OCI-LY7 (cell line): Measurements from ENCODE around the gene CES2. TPM values are rescaled to one million over a fixed set of nuclear protein-coding genes. Genes with fewer than 3 reads are reported as not detected.
A peak's percentile ranks its signal among the peaks of the same experiment; 100 is the strongest.

ENCODE experiments used
- BruUV-seq: library from RNA; stranded (reverse); fragments of 400-500 nt; replicated peaks from 2 replicates; lab custom pipeline; 2021; lab: Mats Ljungman, UMichigan
- CTCF ChIA-PET: fragments of 300-600 bp; sonication (Branson Sonifier 250); formaldehyde crosslinking; loops from one replicate; lab custom pipeline; 2022; ENCODE audit warnings: antibody characterized with exemption; ENCODE audit not compliant: unreplicated experiment; lab: Charles Lee
- POLR2A ChIA-PET: fragments of 300-600 bp; sonication (Branson Sonifier 250); formaldehyde crosslinking; loops from one replicate; lab custom pipeline; 2022; ENCODE audit warnings: antibody characterized with exemption; lab: Charles Lee
- DNase-seq: peaks from one replicate; pipeline ENCODE4 v3.0.0-alpha.2; 2015; ENCODE audit warnings: low spot score
- H2AFZ ChIP-seq: fragments of 200-600 bp; sonication (generic), shearing (Covaris generic); 2 replicates; pipeline ENCODE4 v1.6.1; 2014; ENCODE audit warnings: mild to moderate bottlenecking, antibody characterized with exemption, low read length, moderate library complexity
- H3K27ac ChIP-seq: fragments of 200-600 bp; sonication (generic); 2 replicates; pipeline ENCODE4 v1.5.1; 2014; ENCODE audit warnings: mixed run types, low read depth, mild to moderate bottlenecking, moderate library complexity, low read length, inconsistent platforms; ENCODE audit not compliant: poor library complexity, severe bottlenecking
- H3K36me3 ChIP-seq: fragments of 200-600 bp; sonication (generic); 2 replicates; pipeline ENCODE4 v1.6.1; 2014; ENCODE audit warnings: mild to moderate bottlenecking, antibody characterized with exemption, low read length, moderate library complexity, mixed read lengths; ENCODE audit not compliant: insufficient read depth
- H3K4me1 ChIP-seq: fragments of 200-600 bp; sonication (generic); 2 replicates; pipeline ENCODE4 v1.5.1; 2014; ENCODE audit warnings: mild to moderate bottlenecking, low read length; ENCODE audit not compliant: insufficient read depth, poor library complexity, severe bottlenecking
- H3K4me2 ChIP-seq: fragments of 200-600 bp; sonication (generic); 2 replicates; pipeline ENCODE4 v1.6.1; 2014; ENCODE audit warnings: mild to moderate bottlenecking, low read length
- H3K4me3 ChIP-seq: fragments of 200-600 bp; sonication (generic); 2 replicates; pipeline ENCODE4 v1.5.1; 2014; ENCODE audit warnings: mild to moderate bottlenecking, low read depth, low read length; ENCODE audit not compliant: poor library complexity, severe bottlenecking
- H3K79me2 ChIP-seq: fragments of 200-600 bp; sonication (generic); 2 replicates; pipeline ENCODE4 v1.6.1; 2016; ENCODE audit warnings: low read depth, mild to moderate bottlenecking, low read length, moderate library complexity, mixed read lengths; ENCODE audit not compliant: insufficient read depth
- H3K9me2 ChIP-seq: fragments of 200-600 bp; sonication (generic); 2 replicates; pipeline ENCODE4 v1.6.1; 2016; ENCODE audit warnings: mild to moderate bottlenecking, low read length, mixed read lengths; ENCODE audit not compliant: insufficient read depth
- H3K9me3 ChIP-seq: fragments of 200-600 bp; sonication (generic); 2 replicates; pipeline ENCODE4 v1.6.1; 2014; ENCODE audit warnings: mild to moderate bottlenecking, mixed run types, low read length, mixed read lengths
- H4K20me1 ChIP-seq: fragments of 200-600 bp; sonication (generic); 2 replicates; pipeline ENCODE4 v1.6.1; 2014; ENCODE audit warnings: mild to moderate bottlenecking, antibody characterized with exemption, low read length, moderate library complexity, mixed read lengths; ENCODE audit not compliant: insufficient read depth
- CTCF ChIP-seq: fragments of 200-600 bp; sonication (generic); conservative IDR thresholded peaks from 2 replicates; pipeline ENCODE4 v1.5.1; 2014; ENCODE audit warnings: mild to moderate bottlenecking, antibody characterized with exemption, low read length, moderate library complexity, mixed read lengths
- EZH2phosphoT487 ChIP-seq: fragments of 200-600 bp; sonication (generic); IDR thresholded peaks from 2 replicates; pipeline ENCODE4 v1.6.1; 2018; ENCODE audit warnings: low read depth, borderline replicate concordance, mild to moderate bottlenecking, mixed run types, antibody characterized with exemption, low read length, moderate library complexity, mixed read lengths
- intact Hi-C: fragments of 100-400 bp; cut with micrococcal nuclease; formaldehyde crosslinking; loops from one replicate; pipeline ENCODE4 v1.10.0; 2022; ENCODE audit not compliant: unreplicated experiment
- total RNA-seq, 2 experiments: library from RNA; depleted of rRNA in 1 of 2; stranded (reverse); fragments of >200 nt in 1 of 2; shearing (Covaris generic) in 1 of 2; gene quantifications; 2 replicates each; pipeline ENCODE4 v1.2.3, GENCODE V29; 2014 to 2022

CES2 gene
- total RNA-seq, 2 experiments from 2014 or later, result 29.6 to 30.7 TPM

GRCh38 chr16:66947302-66948065 lies 12.2 kb downstream of the CES2 start:
- H3K4me2 ChIP-seq, result peak overlapping the region; percentile 66
- ChIA-PET CTCF (no interaction called here), POLR2A (no interaction called here)
- peak; percentile 84 for DNase-seq
- H3K79me2 ChIP-seq, result no peaks in the 10 kb centered on the region
- BruUV-seq, result no TSS peak
- H3K9me3 ChIP-seq, result no peaks in the 10 kb centered on the region
- H3K4me3 ChIP-seq, result peak overlapping the region; percentile 48
- TF ChIP-seq CTCF (peak; percentile 91), EZH2phosphoT487 (no peak)
- H2AFZ ChIP-seq, result peak overlapping the region; percentile 54; the same call in 1 of the 2 replicates
- H3K4me1 ChIP-seq, result peaks cover 5% of the 10 kb centered on the region
- H3K9me2 ChIP-seq, result no peaks in the 10 kb centered on the region
- intact Hi-C loops, result no loop called here
- no peaks in the 10 kb centered on the region for H4K20me1 ChIP-seq
- H3K27ac ChIP-seq, result no peak overlapping the region
- H3K36me3 ChIP-seq, result no peaks in the 10 kb centered on the region

- ChIA-PET CTCF (no interaction called here), POLR2A (no interaction called here)
- Histone ChIP-seq H3K79me2 (no peaks in the 10 kb centered on the region), H3K9me3 (no peaks in the 10 kb centered on the region), H2AFZ (peak overlapping the region; percentile 54; the same call in 1 of the 2 replicates), H4K20me1 (no peaks in the 10 kb centered on the region), H3K4me1 (peaks cover 5% of the 10 kb centered on the region), H3K4me3 (peak overlapping the region; percentile 48), H3K4me2 (peak overlapping the region; percentile 66), H3K36me3 (no peaks in the 10 kb centered on the region), H3K27ac (no peak overlapping the region), H3K9me2 (no peaks in the 10 kb centered on the region)
- TF ChIP-seq EZH2phosphoT487 (no peak), CTCF (no peak)
- no TSS peak for BruUV-seq
- intact Hi-C loops, result no loop called here
- no peak for DNase-seq
Measured at GRCh38 chr16:66948134-66948836, 13.0 kb downstream of the CES2 start.
